PFSK-1 (cell line): Measurements from ENCODE around the gene LPAR3.

Experiments used
- FOXP2 ChIP-seq: optimal IDR thresholded peaks from 2 replicates; pipeline ENCODE3; 2011; ENCODE audit warnings: borderline replicate concordance, control low read depth, inconsistent platforms; ENCODE audit not compliant: insufficient read depth; ENCODE audit errors: extremely low read length, extremely low read depth
- POLR2AphosphoS5 ChIP-seq: IDR thresholded peaks from 2 replicates; pipeline ENCODE4 v1.6.1; 2012; ENCODE audit warnings: low read depth, mild to moderate bottlenecking, control low read depth, low read length, moderate library complexity
- REST ChIP-seq, 2 experiments: IDR thresholded peaks; 2 replicates each; pipeline versions ENCODE4 v1.6.1 to v1.8.0; 2011 to 2012; ENCODE audit warnings: low read depth in 2 of 2, low read length in 2 of 2, control low read depth in 1 of 2, inconsistent platforms in 1 of 2, mild to moderate bottlenecking in 1 of 2, moderate library complexity in 1 of 2; ENCODE audit not compliant: insufficient read depth in 1 of 2
- SIN3A ChIP-seq: IDR thresholded peaks from 2 replicates; pipeline ENCODE4 v1.6.1; 2012; ENCODE audit warnings: mild to moderate bottlenecking, low read length, moderate library complexity, borderline replicate concordance; ENCODE audit not compliant: insufficient read depth
- TAF1 ChIP-seq: IDR thresholded peaks from 2 replicates; pipeline ENCODE4 v1.6.1; 2012; ENCODE audit warnings: low read length, control low read depth, borderline replicate concordance; ENCODE audit not compliant: insufficient read depth

- no peak for TF ChIP-seq REST (IDR thresholded peaks at IDR 0.05; ENCODE audit: insufficient read depth in 1 of 2, low read depth in 2 of 2, low read length in 2 of 2)
- no peak for TF ChIP-seq TAF1
- TF ChIP-seq POLR2AphosphoS5 = no peak
- TF ChIP-seq FOXP2 = no peak
- no peak for TF ChIP-seq SIN3A
These were observed 96.9 kb downstream of the LPAR3 start for GRCh38 chr1:84795966-84796600.
